ENCODE measurements around the gene C11orf16.

DNA sequence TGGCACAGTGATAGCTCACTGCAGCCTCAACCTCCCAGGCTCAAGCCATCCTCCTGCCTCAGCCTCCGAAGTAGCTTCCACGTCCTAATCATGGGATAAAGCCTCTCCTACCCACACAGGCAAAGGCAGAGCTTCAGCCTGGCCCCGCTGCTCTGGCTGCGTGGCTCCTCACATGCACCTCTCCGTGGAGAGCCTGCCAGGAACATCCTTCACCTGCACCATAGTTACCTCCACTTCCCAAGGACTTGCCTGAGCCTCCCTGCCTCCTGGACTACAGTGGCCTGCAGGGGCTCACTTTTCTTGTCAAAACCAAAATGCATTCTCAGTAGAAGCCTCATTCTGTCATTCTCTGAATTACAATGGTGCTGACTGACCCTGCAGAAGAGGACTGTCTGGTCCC lies 6.5 kb downstream of the C11orf16 start:
- TF ChIP-seq POLR2A (IDR thresholded peaks at IDR 0.05), result no peak
- TF ChIP-seq, protein P1, sequence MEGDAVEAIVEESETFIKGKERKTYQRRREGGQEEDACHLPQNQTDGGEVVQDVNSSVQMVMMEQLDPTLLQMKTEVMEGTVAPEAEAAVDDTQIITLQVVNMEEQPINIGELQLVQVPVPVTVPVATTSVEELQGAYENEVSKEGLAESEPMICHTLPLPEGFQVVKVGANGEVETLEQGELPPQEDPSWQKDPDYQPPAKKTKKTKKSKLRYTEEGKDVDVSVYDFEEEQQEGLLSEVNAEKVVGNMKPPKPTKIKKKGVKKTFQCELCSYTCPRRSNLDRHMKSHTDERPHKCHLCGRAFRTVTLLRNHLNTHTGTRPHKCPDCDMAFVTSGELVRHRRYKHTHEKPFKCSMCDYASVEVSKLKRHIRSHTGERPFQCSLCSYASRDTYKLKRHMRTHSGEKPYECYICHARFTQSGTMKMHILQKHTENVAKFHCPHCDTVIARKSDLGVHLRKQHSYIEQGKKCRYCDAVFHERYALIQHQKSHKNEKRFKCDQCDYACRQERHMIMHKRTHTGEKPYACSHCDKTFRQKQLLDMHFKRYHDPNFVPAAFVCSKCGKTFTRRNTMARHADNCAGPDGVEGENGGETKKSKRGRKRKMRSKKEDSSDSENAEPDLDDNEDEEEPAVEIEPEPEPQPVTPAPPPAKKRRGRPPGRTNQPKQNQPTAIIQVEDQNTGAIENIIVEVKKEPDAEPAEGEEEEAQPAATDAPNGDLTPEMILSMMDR (IDR thresholded peaks at IDR 0.05 in 4 of 5, conservative IDR thresholded peaks at IDR 0.05 in 1 of 5), result no peak
